Progenitor cell of endocrine pancreas (in vitro differentiated cells): ENCODE results near the gene OGDH. TPM values are rescaled to one million over a fixed set of nuclear protein-coding genes. Genes with fewer than 3 reads are reported as not detected.

ENCODE experiments used
- DNase-seq: peaks from one replicate; pipeline ENCODE4 v3.0.0; 2021; ENCODE audit warnings: low spot score; ENCODE audit not compliant: unreplicated experiment
- H3K27ac Mint-ChIP-seq: 2 replicates; pipeline ENCODE4 v1.8.0; 2021; ENCODE audit warnings: mild to moderate bottlenecking, moderate library complexity, mixed read lengths
- H3K27me3 Mint-ChIP-seq: 2 replicates; pipeline ENCODE4 v1.8.0; 2021; ENCODE audit warnings: mixed read lengths
- H3K36me3 Mint-ChIP-seq: 2 replicates; pipeline ENCODE4 v1.8.0; 2022; ENCODE audit warnings: mixed read lengths; ENCODE audit not compliant: insufficient read depth
- H3K4me1 Mint-ChIP-seq: 2 replicates; pipeline ENCODE4 v1.8.0; 2021; ENCODE audit warnings: low read depth, mixed read lengths
- H3K4me3 Mint-ChIP-seq: 2 replicates; pipeline ENCODE4 v1.8.0; 2021; ENCODE audit warnings: low read depth, mild to moderate bottlenecking, moderate library complexity, mixed read lengths
- H3K9me3 Mint-ChIP-seq: 2 replicates; pipeline ENCODE4 v1.8.0; 2021; ENCODE audit warnings: low read depth, mixed read lengths
- CTCF ChIP-seq: fragments of 200-600 bp; sonication (generic); IDR thresholded peaks from one replicate; pipeline ENCODE4 v1.5.0; 2021; ENCODE audit warnings: antibody characterized with exemption, mild to moderate bottlenecking; ENCODE audit not compliant: unreplicated experiment
- total RNA-seq: library from RNA; stranded (reverse); gene quantifications from 2 replicates; pipeline ENCODE4 v1.2.1, GENCODE V29; 2021

OGDH gene
- total RNA-seq, 1 donor from 2014 or later = 105 TPM

GRCh38 chr7:44706788-44707557 lies 100.5 kb downstream of the OGDH start:
- no peaks in the 10 kb centered on the region for H3K9me3 Mint-ChIP-seq
- no peak for DNase-seq
- TF ChIP-seq CTCF = no peak
- H3K27ac Mint-ChIP-seq = no peak overlapping the region
- no peaks in the 10 kb centered on the region for H3K27me3 Mint-ChIP-seq
- H3K36me3 Mint-ChIP-seq = peaks cover 23% of the 10 kb centered on the region
- no peak overlapping the region for H3K4me3 Mint-ChIP-seq
- peaks cover 13% of the 10 kb centered on the region for H3K4me1 Mint-ChIP-seq

- Mint-ChIP-seq H3K27me3 (no peaks in the 10 kb centered on the region), H3K27ac (peak overlapping the region; percentile 37), H3K9me3 (no peaks in the 10 kb centered on the region), H3K4me1 (peaks cover 19% of the 10 kb centered on the region), H3K36me3 (peaks cover 21% of the 10 kb centered on the region), H3K4me3 (no peak overlapping the region)
- TF ChIP-seq CTCF = no peak
- DNase-seq = no peak
Measured at GRCh38 chr7:44707558-44708230, 101.3 kb downstream of the OGDH start.

GRCh38 chr7:44709011-44709915 lies 102.8 kb downstream of the OGDH start:
- H3K27ac Mint-ChIP-seq = peak overlapping the region; percentile 85
- peaks cover 22% of the 10 kb centered on the region for H3K4me1 Mint-ChIP-seq
- no peak for DNase-seq
- H3K9me3 Mint-ChIP-seq = no peaks in the 10 kb centered on the region
- no peaks in the 10 kb centered on the region for H3K27me3 Mint-ChIP-seq
- no peak for TF ChIP-seq CTCF
- peaks cover 15% of the 10 kb centered on the region for H3K36me3 Mint-ChIP-seq
- H3K4me3 Mint-ChIP-seq = no peak overlapping the region

- no peak for DNase-seq
- Mint-ChIP-seq H3K27ac (peak overlapping the region; percentile 37), H3K4me1 (peaks cover 22% of the 10 kb centered on the region), H3K36me3 (peaks cover 12% of the 10 kb centered on the region), H3K9me3 (no peaks in the 10 kb centered on the region), H3K4me3 (no peak overlapping the region), H3K27me3 (no peaks in the 10 kb centered on the region)
- no peak for TF ChIP-seq CTCF
Measured at GRCh38 chr7:44709945-44710596, 103.6 kb downstream of the OGDH start.
